ENCODE measurements around the gene ATP8A1.

- TF ChIP-seq CTCF (conservative IDR thresholded peaks at IDR 0.05; ENCODE audit: low read depth, low read length), result no peak
- no peak for TF ChIP-seq FOS (IDR thresholded peaks at IDR 0.05; ENCODE audit: low read depth, low read length)
- TF ChIP-seq, protein P1, sequence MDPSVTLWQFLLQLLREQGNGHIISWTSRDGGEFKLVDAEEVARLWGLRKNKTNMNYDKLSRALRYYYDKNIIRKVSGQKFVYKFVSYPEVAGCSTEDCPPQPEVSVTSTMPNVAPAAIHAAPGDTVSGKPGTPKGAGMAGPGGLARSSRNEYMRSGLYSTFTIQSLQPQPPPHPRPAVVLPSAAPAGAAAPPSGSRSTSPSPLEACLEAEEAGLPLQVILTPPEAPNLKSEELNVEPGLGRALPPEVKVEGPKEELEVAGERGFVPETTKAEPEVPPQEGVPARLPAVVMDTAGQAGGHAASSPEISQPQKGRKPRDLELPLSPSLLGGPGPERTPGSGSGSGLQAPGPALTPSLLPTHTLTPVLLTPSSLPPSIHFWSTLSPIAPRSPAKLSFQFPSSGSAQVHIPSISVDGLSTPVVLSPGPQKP (IDR thresholded peaks at IDR 0.05; ENCODE audit: borderline replicate concordance, low read depth, low read length), result no peak
- TF ChIP-seq POLR2A (IDR thresholded peaks at IDR 0.05; ENCODE audit: low read depth, low read length), result no peak
- TF ChIP-seq MXI1 (IDR thresholded peaks at IDR 0.05; ENCODE audit: borderline replicate concordance, low read depth, low read length), result no peak
- TF ChIP-seq, protein P2, sequence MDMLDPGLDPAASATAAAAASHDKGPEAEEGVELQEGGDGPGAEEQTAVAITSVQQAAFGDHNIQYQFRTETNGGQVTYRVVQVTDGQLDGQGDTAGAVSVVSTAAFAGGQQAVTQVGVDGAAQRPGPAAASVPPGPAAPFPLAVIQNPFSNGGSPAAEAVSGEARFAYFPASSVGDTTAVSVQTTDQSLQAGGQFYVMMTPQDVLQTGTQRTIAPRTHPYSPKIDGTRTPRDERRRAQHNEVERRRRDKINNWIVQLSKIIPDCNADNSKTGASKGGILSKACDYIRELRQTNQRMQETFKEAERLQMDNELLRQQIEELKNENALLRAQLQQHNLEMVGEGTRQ (IDR thresholded peaks at IDR 0.05; ENCODE audit: low read depth, low read length), result no peak
- no peak for TF ChIP-seq BHLHE40 (IDR thresholded peaks at IDR 0.05; ENCODE audit: low read depth, low read length)
- TF ChIP-seq RAD21 (IDR thresholded peaks at IDR 0.05; ENCODE audit: low read length), result no peak
- no peak for TF ChIP-seq RCOR1 (IDR thresholded peaks at IDR 0.05; ENCODE audit: insufficient replicate concordance, low read length)
Observed at GRCh38 chr4:42643685-42644084, 13.2 kb downstream of the ATP8A1 start.

Measured in IMR-90 (cell line).